HL-60 (cell line): ENCODE results near the gene RTP2.

ENCODE experiments used
- DNase-seq, 2 experiments: peaks; one replicate each; pipeline ENCODE4 v3.0.0-alpha.2; 2010 to 2020; ENCODE audit warnings: low read depth in 1 of 2, low spot score in 1 of 2
- H3K27ac ChIP-seq: fragments of 250-450 bp; sonication (Bioruptor Pico); replicated peaks from 2 replicates; pipeline ENCODE4 v1.5.1; 2020; ENCODE audit warnings: mild to moderate bottlenecking, moderate library complexity
- H3K27me3 ChIP-seq: fragments of 250-450 bp; sonication (Bioruptor Pico); 2 replicates; pipeline ENCODE4 v1.5.1; 2021; ENCODE audit warnings: mild to moderate bottlenecking, moderate library complexity; ENCODE audit not compliant: insufficient read depth, poor library complexity, severe bottlenecking
- H3K4me3 ChIP-seq: replicated peaks from 2 replicates; pipeline ENCODE4 v1.5.1; 2011; ENCODE audit warnings: mild to moderate bottlenecking, control low read depth, low read length; ENCODE audit not compliant: insufficient read depth
- GABPA ChIP-seq: IDR thresholded peaks from 2 replicates; pipeline ENCODE4 v1.6.1; 2012; ENCODE audit warnings: low read depth
- POLR2AphosphoS5 ChIP-seq: IDR thresholded peaks from 2 replicates; pipeline ENCODE4 v1.6.1; 2012; ENCODE audit warnings: low read depth
- SPI1 ChIP-seq: IDR thresholded peaks from 2 replicates; pipeline ENCODE4 v1.6.1; 2012; ENCODE audit warnings: low read depth, mild to moderate bottlenecking, borderline replicate concordance
- TF ChIP-seq, protein P1 (sequence below): IDR thresholded peaks from one replicate; pipeline ENCODE4 v1.5.1; 2011; ENCODE audit warnings: low read length, control low read depth, inconsistent platforms; ENCODE audit not compliant: insufficient read depth
- TF ChIP-seq, protein P2 (sequence below): IDR thresholded peaks from 2 replicates; pipeline ENCODE4 v1.6.1; 2012; ENCODE audit warnings: low read depth; ENCODE audit not compliant: insufficient replicate concordance

RTP2 gene

DNA sequence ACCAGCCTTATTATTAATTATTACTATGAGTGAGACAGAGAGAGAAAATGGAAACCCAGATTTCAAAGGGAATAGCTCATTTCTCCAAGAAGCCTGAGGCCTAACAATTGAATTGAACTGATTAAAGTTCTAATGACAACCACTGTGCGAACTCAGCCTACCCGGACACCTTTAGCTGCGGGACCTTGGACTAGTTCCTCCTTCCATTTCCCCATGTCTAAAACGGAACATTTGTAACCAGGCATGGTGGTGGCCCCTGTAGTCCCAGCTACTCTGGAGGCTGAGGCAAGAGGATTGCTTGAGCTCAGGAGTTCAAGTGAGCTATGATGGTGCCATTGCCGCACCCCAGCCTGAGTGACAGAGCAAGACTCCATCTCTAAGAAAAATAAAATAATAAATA is 16.4 kb upstream of the RTP2 start:
- peak in 1 of 2 experiments; percentile 41 for DNase-seq
- TF ChIP-seq SPI1 (no peak), GABPA (no peak; the same call in 1 of the 2 replicates), POLR2AphosphoS5 (no peak)
- TF ChIP-seq, protein P1, sequence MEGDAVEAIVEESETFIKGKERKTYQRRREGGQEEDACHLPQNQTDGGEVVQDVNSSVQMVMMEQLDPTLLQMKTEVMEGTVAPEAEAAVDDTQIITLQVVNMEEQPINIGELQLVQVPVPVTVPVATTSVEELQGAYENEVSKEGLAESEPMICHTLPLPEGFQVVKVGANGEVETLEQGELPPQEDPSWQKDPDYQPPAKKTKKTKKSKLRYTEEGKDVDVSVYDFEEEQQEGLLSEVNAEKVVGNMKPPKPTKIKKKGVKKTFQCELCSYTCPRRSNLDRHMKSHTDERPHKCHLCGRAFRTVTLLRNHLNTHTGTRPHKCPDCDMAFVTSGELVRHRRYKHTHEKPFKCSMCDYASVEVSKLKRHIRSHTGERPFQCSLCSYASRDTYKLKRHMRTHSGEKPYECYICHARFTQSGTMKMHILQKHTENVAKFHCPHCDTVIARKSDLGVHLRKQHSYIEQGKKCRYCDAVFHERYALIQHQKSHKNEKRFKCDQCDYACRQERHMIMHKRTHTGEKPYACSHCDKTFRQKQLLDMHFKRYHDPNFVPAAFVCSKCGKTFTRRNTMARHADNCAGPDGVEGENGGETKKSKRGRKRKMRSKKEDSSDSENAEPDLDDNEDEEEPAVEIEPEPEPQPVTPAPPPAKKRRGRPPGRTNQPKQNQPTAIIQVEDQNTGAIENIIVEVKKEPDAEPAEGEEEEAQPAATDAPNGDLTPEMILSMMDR: no peak
- TF ChIP-seq, protein P2, sequence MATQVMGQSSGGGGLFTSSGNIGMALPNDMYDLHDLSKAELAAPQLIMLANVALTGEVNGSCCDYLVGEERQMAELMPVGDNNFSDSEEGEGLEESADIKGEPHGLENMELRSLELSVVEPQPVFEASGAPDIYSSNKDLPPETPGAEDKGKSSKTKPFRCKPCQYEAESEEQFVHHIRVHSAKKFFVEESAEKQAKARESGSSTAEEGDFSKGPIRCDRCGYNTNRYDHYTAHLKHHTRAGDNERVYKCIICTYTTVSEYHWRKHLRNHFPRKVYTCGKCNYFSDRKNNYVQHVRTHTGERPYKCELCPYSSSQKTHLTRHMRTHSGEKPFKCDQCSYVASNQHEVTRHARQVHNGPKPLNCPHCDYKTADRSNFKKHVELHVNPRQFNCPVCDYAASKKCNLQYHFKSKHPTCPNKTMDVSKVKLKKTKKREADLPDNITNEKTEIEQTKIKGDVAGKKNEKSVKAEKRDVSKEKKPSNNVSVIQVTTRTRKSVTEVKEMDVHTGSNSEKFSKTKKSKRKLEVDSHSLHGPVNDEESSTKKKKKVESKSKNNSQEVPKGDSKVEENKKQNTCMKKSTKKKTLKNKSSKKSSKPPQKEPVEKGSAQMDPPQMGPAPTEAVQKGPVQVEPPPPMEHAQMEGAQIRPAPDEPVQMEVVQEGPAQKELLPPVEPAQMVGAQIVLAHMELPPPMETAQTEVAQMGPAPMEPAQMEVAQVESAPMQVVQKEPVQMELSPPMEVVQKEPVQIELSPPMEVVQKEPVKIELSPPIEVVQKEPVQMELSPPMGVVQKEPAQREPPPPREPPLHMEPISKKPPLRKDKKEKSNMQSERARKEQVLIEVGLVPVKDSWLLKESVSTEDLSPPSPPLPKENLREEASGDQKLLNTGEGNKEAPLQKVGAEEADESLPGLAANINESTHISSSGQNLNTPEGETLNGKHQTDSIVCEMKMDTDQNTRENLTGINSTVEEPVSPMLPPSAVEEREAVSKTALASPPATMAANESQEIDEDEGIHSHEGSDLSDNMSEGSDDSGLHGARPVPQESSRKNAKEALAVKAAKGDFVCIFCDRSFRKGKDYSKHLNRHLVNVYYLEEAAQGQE: no peak
- Histone ChIP-seq H3K27ac (no peak overlapping the region), H3K27me3 (no peaks in the 10 kb centered on the region), H3K4me3 (no peak overlapping the region)

DNA sequence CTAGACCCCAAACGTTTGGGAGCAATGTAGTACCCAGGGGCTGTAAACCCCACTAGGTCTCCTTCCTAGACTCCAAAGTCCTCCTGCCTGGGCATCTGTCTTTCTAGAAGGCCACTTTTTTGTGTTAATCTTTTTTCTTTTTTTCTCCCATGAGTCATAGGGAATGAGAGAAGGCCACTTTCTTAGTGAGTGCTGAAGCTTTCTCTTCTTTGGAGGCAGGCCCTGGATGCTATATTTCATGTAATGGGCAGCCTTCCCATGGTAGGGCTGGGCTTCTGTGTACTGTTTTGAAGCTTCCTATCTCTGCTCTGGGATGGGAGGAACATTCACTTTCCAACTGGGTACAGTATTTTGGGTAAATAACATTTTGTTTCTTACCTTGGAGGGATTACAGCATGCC is 15.2 kb upstream of the RTP2 start:
- no peak overlapping the region for H3K4me3 ChIP-seq
- H3K27ac ChIP-seq: no peak overlapping the region
- H3K27me3 ChIP-seq: no peaks in the 10 kb centered on the region
- TF ChIP-seq GABPA: no peak
- TF ChIP-seq SPI1: no peak
- no peak for DNase-seq

DNA sequence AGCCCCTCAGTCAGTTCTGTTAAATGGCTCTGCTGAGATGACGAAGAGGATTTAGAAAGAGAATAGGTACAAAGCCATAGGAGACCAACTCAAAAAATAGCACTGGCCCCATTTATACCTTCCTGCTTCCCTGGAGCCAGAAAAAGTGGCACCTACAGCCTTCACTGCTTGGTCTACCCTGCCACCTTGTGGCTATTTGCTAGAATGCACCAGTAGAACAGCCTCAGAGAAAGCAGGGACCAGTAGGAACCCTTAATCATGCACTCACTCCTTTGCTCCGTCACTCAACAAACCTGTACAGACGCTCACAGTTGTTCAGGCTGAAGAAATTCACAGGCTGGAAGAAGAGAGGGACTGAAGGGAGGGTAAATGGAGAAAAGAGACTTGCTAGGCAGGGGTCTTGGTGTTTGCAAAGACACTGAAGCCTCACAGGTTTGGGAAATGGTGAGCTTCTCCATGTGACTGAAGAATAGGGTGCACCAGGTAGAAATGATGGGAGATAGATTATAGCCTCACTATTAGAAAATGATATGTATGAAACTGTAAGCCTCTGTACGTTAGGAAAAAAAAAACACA is 12.1 kb upstream of the RTP2 start:
- Histone ChIP-seq H3K27me3 (no peaks in the 10 kb centered on the region), H3K27ac (no peak overlapping the region), H3K4me3 (no peak overlapping the region)
- peak; percentile 35 to 74 for DNase-seq
- TF ChIP-seq, protein P1: peak; percentile 96
- no peak for TF ChIP-seq GABPA

DNA sequence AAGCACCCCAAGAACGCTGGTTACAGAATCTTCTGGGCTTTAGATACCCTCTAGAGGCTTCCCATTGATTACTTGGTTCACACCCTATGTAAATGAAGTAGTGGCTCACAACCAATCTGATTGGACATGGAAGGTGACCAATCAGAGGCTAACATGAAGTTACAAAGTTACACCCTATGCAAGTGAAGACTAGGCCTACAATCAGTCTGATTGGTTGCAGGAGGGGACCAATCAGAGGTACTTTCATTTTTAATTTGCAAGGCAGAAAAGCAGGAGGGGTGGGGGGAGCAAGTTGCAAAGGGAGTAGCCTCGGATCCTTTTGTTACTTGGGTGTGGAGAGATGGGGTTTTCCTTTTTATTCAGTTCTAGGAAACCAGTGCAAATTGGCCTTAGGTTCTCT is 11.1 kb upstream of the RTP2 start:
- no peak overlapping the region for H3K4me3 ChIP-seq
- no peak overlapping the region for H3K27ac ChIP-seq
- H3K27me3 ChIP-seq: no peaks in the 10 kb centered on the region
- no peak for TF ChIP-seq SPI1
- no peak for DNase-seq

DNA sequence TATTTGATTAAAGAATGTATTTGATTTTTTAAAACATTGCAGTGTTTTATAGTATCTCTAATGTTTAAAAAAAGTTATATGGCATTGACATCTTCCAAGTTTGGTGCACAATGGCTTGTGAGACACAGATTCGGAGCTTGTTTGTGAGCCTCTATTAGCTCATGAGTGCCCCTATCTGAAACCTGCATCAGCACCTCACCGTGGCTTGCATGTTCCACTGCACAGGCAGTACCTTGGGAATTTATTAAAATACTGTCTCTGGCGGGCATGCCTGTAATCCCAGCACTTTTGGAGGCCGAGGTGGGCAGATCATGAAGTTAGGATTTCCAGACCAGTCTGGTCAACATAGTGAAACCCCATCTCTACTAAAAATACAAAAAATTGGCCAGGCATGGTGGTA is 6.8 kb upstream of the RTP2 start:
- no peak overlapping the region for H3K4me3 ChIP-seq
- TF ChIP-seq, protein P2: no peak
- TF ChIP-seq POLR2AphosphoS5: no peak
- TF ChIP-seq SPI1: no peak
- TF ChIP-seq, protein P1: no peak
- no peak for TF ChIP-seq GABPA
- no peaks in the 10 kb centered on the region for H3K27me3 ChIP-seq
- H3K27ac ChIP-seq: no peak overlapping the region
- DNase-seq: no peak
